Natural killer cell treated with Interleukin-12 subunit alpha and Interleukin-12 subunit beta and Interleukin-15 and Interleukin-18, amount 100 ng/mL, for 72 hours (primary cell): ENCODE data around the gene ERLEC1. TPM values are rescaled to one million over a fixed set of nuclear protein-coding genes. Genes with fewer than 3 reads are reported as not detected.
"Not testable (repeated sequence)": the region's sequence is repeated elsewhere in the genome, so short reads cannot be mapped to it uniquely, and the experiment has no call there.

Experiments used
- ATAC-seq, 2 donors: fragments of 150-1000 bp; cut with Tn5 transposase in 1 of 2; sonication (Bioruptor Pico), chemical (Tn5 transposase) in 1 of 2; 2 replicates each; pipeline ENCODE4 v1.10.0; 2021
- DNase-seq: peaks from one replicate; pipeline ENCODE4 v3.0.0; 2022; ENCODE audit warnings: low spot score
- H3K27ac Mint-ChIP-seq, 2 donors: 1 replicate in 1 of 2; 2 replicates in 1 of 2; pipeline ENCODE4 v1.8.0; 2022; ENCODE audit warnings: mixed read lengths in 2 of 2, mild to moderate bottlenecking in 1 of 2, moderate library complexity in 1 of 2
- H3K27me3 Mint-ChIP-seq, 2 donors: 1 replicate in 1 of 2; 2 replicates in 1 of 2; pipeline ENCODE4 v1.8.0; 2022; ENCODE audit warnings: mixed read lengths in 2 of 2
- H3K36me3 Mint-ChIP-seq: one replicate; pipeline ENCODE4 v1.8.0; 2022; ENCODE audit warnings: mixed read lengths
- H3K4me1 Mint-ChIP-seq, 2 donors: 1 replicate in 1 of 2; 2 replicates in 1 of 2; pipeline ENCODE4 v1.8.0; 2022; ENCODE audit warnings: low read depth in 2 of 2, mixed read lengths in 2 of 2, mild to moderate bottlenecking in 1 of 2
- H3K4me3 Mint-ChIP-seq: one replicate; pipeline ENCODE4 v1.8.0; 2022; ENCODE audit warnings: mixed read lengths
- H3K9me3 Mint-ChIP-seq: 2 replicates; pipeline ENCODE4 v1.8.0; 2022; ENCODE audit warnings: mixed read lengths
- total RNA-seq, 2 donors: library from RNA; stranded (reverse); gene quantifications; one replicate each; pipeline ENCODE4 v1.2.3, GENCODE V29; 2022

ERLEC1 gene
- total RNA-seq, 2 donors from 2014 or later, result 24.8 to 45.9 TPM

GRCh38 chr2:53793821-53794220, 7.0 kb downstream of the ERLEC1 start:
- H3K27me3 Mint-ChIP-seq, result no peaks in the 10 kb centered on the region
- no peak overlapping the region for H3K27ac Mint-ChIP-seq
- H3K4me1 Mint-ChIP-seq, result no peaks in the 10 kb centered on the region
- no peak for DNase-seq
- no peak for ATAC-seq
- no peaks in the 10 kb centered on the region for H3K36me3 Mint-ChIP-seq
- H3K4me3 Mint-ChIP-seq, result no peak overlapping the region
- no peaks in the 10 kb centered on the region for H3K9me3 Mint-ChIP-seq

GRCh38 chr2:53801547-53801946, 14.7 kb downstream of the ERLEC1 start:
- H3K4me3 Mint-ChIP-seq, result no peak overlapping the region
- no peaks in the 10 kb centered on the region for H3K27me3 Mint-ChIP-seq
- H3K27ac Mint-ChIP-seq, result no peak overlapping the region
- H3K9me3 Mint-ChIP-seq, result no peaks in the 10 kb centered on the region
- DNase-seq (no peak), ATAC-seq (no peak)
- peaks cover 0 to 2% of the 10 kb centered on the region in 2 donors for H3K4me1 Mint-ChIP-seq
- peaks cover 21% of the 10 kb centered on the region for H3K36me3 Mint-ChIP-seq

- Mint-ChIP-seq H3K4me1 (peaks cover 0 to 2% of the 10 kb centered on the region in 2 donors), H3K27ac (no peak overlapping the region)
Observed at GRCh38 chr2:53802617-53803151, 15.8 kb downstream of the ERLEC1 start.

GRCh38 chr2:53811601-53812000, 24.8 kb downstream of the ERLEC1 start:
- Mint-ChIP-seq H3K27ac (no peak overlapping the region), H3K4me3 (no peak overlapping the region), H3K27me3 (no peaks in the 10 kb centered on the region), H3K9me3 (no peaks in the 10 kb centered on the region), H3K36me3 (peaks cover 26% of the 10 kb centered on the region), H3K4me1 (no peaks in the 10 kb centered on the region)
- DNase-seq (no peak), ATAC-seq (no peak)

More at GRCh38 chr2:53802617-53803151, 15.8 kb downstream of the ERLEC1 start:
- H3K9me3 Mint-ChIP-seq, result no peaks in the 10 kb centered on the region
- H3K4me3 Mint-ChIP-seq, result no peak overlapping the region
- no peak for DNase-seq
- ATAC-seq, result no peak
- H3K36me3 Mint-ChIP-seq, result peaks cover 28% of the 10 kb centered on the region
- H3K27me3 Mint-ChIP-seq, result no peaks in the 10 kb centered on the region

GRCh38 chr2:53813151-53813550, 26.3 kb downstream of the ERLEC1 start:
- Mint-ChIP-seq H3K27me3 (no peaks in the 10 kb centered on the region), H3K27ac (no peak overlapping the region), H3K4me1 (no peaks in the 10 kb centered on the region), H3K36me3 (peaks cover 25% of the 10 kb centered on the region), H3K4me3 (no peak overlapping the region), H3K9me3 (no peaks in the 10 kb centered on the region)
- DNase-seq, result no peak
- no peak for ATAC-seq

- H3K27ac Mint-ChIP-seq, result no peak overlapping the region
- no peaks in the 10 kb centered on the region for H3K27me3 Mint-ChIP-seq
- no peaks in the 10 kb centered on the region for H3K4me1 Mint-ChIP-seq
- peaks cover 6% of the 10 kb centered on the region for H3K36me3 Mint-ChIP-seq
- no peak for DNase-seq
- ATAC-seq, result no peak
- no peaks in the 10 kb centered on the region for H3K9me3 Mint-ChIP-seq
- H3K4me3 Mint-ChIP-seq, result no peak overlapping the region
Observed at GRCh38 chr2:53818854-53819435, 32.1 kb downstream of the ERLEC1 start.

GRCh38 chr2:53819634-53820033, 32.8 kb downstream of the ERLEC1 start:
- no peaks in the 10 kb centered on the region for H3K9me3 Mint-ChIP-seq
- no peaks in the 10 kb centered on the region for H3K27me3 Mint-ChIP-seq
- no peak overlapping the region for H3K4me3 Mint-ChIP-seq
- DNase-seq (no peak), ATAC-seq (no peak)
- H3K4me1 Mint-ChIP-seq, result no peaks in the 10 kb centered on the region
- no peak overlapping the region for H3K27ac Mint-ChIP-seq
- peaks cover 6% of the 10 kb centered on the region for H3K36me3 Mint-ChIP-seq

GRCh38 chr2:53820048-53820447, 33.2 kb downstream of the ERLEC1 start:
- Mint-ChIP-seq H3K4me1 (no peaks in the 10 kb centered on the region), H3K27ac (no peak overlapping the region), H3K4me3 (no peak overlapping the region), H3K27me3 (no peaks in the 10 kb centered on the region), H3K9me3 (no peaks in the 10 kb centered on the region), H3K36me3 (peaks cover 6% of the 10 kb centered on the region)
- DNase-seq (no peak), ATAC-seq (no peak)

GRCh38 chr2:53820711-53821110, 33.9 kb downstream of the ERLEC1 start:
- DNase-seq, result no peak
- no peak for ATAC-seq
- no peaks in the 10 kb centered on the region for H3K9me3 Mint-ChIP-seq
- no peaks in the 10 kb centered on the region for H3K4me1 Mint-ChIP-seq
- no peak overlapping the region for H3K27ac Mint-ChIP-seq
- no peak overlapping the region for H3K4me3 Mint-ChIP-seq
- peaks cover 6% of the 10 kb centered on the region for H3K36me3 Mint-ChIP-seq
- H3K27me3 Mint-ChIP-seq, result no peaks in the 10 kb centered on the region

- ATAC-seq (no peak), DNase-seq (no peak)
- H3K27ac Mint-ChIP-seq, result no peak overlapping the region
- H3K4me1 Mint-ChIP-seq, result no peaks in the 10 kb centered on the region
- peaks cover 6% of the 10 kb centered on the region for H3K36me3 Mint-ChIP-seq
- H3K27me3 Mint-ChIP-seq, result no peaks in the 10 kb centered on the region
- H3K9me3 Mint-ChIP-seq, result no peaks in the 10 kb centered on the region
- H3K4me3 Mint-ChIP-seq, result no peak overlapping the region
Observed at GRCh38 chr2:53821810-53822209, 35.0 kb downstream of the ERLEC1 start.

- ATAC-seq, H3K4me3 Mint-ChIP-seq, H3K27ac Mint-ChIP-seq, H3K4me1 Mint-ChIP-seq, H3K9me3 Mint-ChIP-seq, H3K36me3 Mint-ChIP-seq, H3K27me3 Mint-ChIP-seq, DNase-seq: not testable (repeated sequence)
Observed at GRCh38 chr2:53823639-53824038, 36.8 kb downstream of the ERLEC1 start.

- no peak for ATAC-seq
- Mint-ChIP-seq H3K36me3 (no peaks in the 10 kb centered on the region), H3K27ac (no peak overlapping the region), H3K27me3 (no peaks in the 10 kb centered on the region), H3K4me1 (no peaks in the 10 kb centered on the region), H3K4me3 (no peak overlapping the region), H3K9me3 (no peaks in the 10 kb centered on the region)
- no peak for DNase-seq
Observed at GRCh38 chr2:53826030-53826410, 39.2 kb downstream of the ERLEC1 start.

GRCh38 chr2:53826587-53827397, 39.9 kb downstream of the ERLEC1 start:
- Mint-ChIP-seq H3K9me3 (no peaks in the 10 kb centered on the region), H3K36me3 (no peaks in the 10 kb centered on the region), H3K4me3 (no peak overlapping the region), H3K27ac (no peak overlapping the region), H3K4me1 (no peaks in the 10 kb centered on the region), H3K27me3 (no peaks in the 10 kb centered on the region)
- DNase-seq, result no peak
- ATAC-seq, result no peak

GRCh38 chr2:53827398-53828175, 40.7 kb downstream of the ERLEC1 start:
- H3K4me3 Mint-ChIP-seq, result no peak overlapping the region
- no peaks in the 10 kb centered on the region for H3K9me3 Mint-ChIP-seq
- H3K4me1 Mint-ChIP-seq, result no peaks in the 10 kb centered on the region
- no peak overlapping the region for H3K27ac Mint-ChIP-seq
- no peaks in the 10 kb centered on the region for H3K36me3 Mint-ChIP-seq
- no peak for ATAC-seq
- H3K27me3 Mint-ChIP-seq, result no peaks in the 10 kb centered on the region
- DNase-seq, result no peak
